IPS-NIHi7 (cell line): Measurements from ENCODE around the gene ETV1.
A peak's percentile ranks its signal among the peaks of the same experiment; 100 is the strongest.

Source experiments
- DNase-seq: peaks from one replicate; pipeline ENCODE4 v3.0.0; 2012; ENCODE audit warnings: mixed read lengths; ENCODE audit errors: extremely low spot score

ETV1 gene

DNA sequence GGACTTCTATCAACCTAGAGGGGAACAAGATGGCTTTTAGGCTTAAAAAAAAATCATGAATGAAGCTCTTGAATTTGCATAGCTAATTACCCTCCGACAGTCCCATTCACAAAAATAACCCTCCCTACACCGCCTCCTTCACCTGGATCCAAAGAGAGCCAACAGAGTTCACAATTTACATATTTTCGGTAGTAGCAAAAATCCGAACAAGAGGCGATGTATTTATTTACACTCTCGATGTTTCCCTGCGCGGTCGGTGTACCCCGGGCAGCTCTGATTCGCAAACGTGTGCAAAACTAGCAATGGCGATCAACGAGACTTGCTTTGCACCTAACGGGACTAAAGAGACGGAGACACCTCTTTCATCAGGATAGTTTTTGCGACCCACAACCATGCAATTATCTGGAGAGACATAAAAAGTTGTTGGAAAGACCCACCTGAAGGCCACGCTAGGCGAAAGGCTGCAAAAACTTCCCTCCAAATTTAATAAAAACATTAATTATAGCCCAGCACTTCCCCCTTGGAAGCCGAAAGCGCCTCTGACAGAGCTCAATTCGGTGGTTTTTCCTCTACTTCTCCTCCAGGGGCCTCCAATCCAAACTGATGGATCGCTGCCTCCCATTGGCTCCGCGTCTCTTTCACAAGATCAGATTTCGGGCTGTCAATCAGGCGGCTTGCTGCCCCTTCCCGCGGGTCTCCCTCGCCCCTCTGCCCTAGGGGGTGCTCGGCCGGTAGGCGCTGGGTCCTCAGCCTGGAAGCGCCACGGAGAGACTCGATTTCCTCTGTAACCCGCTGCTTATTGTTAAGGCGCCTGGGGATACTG is at the start of gene ETV1:
TSS of gene ETV1 (minus strand) at position 541 of the 823 bp plus-strand sequence. CDS start 614 bp downstream, outside the sequence.
- DNase-seq = peak; percentile 81

DNA sequence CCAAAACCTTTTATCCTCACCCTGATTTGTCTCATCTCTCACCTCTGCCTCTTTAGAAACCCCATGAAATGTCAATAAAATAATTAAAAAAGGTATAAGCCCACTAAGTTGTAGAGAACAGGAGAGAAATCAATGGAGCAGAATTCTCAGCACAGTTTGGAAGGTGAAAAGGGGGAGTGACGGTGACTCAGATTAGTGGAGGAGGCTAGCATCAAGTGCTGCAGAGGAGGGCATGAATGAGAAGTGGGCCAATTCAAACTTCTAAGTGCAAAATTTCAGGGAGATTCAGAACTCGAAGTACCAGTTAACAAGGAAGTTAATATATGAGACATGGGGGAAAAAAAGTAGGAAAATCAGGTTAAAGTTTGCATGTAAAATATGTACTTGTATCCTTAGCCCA is 34.9 kb upstream of the ETV1 start:
- peak; percentile 10 for DNase-seq

DNA sequence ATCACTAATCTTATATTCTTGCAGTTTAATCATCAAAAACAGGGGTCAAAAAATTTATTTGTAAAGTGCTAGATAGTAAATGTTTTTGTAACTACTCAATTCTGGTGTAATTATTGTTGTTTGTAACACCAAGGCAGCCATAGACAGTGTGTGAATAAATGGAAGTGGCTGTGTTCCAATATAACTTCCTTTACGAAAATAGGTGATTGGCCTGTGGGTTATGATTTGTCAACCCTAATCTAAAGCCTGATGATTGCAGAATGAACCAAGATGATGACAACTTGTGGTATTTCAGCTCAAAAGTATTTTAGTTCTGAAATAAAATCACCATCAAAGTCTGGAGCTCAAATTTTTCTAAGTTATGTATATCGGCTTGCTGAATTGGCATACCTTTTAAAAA is 34.4 kb upstream of the ETV1 start:
- no peak for DNase-seq

DNA sequence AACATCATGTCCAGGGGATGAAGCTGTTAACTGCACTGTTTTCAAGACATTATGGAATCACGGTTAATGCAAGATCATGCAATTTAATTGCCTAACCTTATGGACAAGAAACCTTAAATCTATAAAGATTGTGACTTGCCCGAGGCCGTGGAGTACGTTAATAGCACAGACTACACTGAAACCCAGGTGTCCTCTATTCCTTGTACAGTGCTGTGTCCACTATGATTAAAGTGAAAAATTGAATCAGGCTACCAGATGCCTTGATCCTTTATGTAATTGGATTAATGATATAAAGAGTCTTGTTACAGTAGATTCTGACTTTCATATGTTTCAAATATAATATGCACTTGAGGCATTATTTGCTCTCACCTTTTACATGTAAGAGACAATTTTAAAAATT is 33.9 kb upstream of the ETV1 start:
- no peak for DNase-seq

DNA sequence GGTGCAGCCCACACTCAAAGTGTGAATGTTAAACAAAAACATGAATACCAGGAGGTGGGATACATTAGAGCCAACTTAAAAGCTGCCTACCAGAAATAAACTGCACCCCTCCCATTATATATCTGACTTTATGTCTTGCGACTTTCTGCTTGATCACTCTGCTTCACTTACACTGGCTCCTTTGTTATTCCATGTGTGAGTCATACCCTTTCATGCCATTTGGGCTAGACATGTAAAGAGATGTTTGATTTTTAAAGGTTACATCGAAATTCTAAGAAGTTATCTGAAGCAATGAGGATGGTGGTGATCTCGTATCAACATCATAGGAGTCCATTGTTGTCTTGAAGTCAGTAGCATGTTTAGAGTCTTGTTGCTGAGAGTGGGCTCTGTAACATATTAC is 31.6 kb upstream of the ETV1 start:
- no peak for DNase-seq

DNA sequence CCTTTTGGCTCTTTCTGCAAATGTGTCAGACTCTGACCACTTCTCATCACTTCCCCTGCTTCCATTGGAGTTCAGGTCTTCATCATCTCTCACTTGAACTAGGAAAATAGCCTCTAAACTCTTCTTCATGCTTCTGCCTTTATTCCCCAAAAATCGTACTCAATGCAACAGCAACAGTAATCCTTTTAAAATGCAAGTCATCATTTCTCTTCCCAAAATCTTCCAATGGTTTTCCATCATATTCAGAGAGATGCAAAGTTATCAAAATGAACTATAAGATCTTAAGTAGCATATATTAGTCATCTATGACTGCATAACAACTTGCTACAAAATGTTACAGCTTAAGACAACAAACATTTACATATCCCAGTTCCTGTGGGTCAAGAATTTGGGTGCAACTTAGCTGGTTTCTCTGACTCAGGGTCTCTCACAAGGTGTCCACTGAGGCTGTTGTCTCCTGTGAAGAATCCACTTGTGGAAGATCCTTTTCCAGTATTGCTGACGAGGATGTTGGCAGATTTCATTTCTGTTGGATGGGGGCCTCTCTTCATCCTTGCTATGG is 31.0 kb upstream of the ETV1 start:
- DNase-seq = no peak

DNA sequence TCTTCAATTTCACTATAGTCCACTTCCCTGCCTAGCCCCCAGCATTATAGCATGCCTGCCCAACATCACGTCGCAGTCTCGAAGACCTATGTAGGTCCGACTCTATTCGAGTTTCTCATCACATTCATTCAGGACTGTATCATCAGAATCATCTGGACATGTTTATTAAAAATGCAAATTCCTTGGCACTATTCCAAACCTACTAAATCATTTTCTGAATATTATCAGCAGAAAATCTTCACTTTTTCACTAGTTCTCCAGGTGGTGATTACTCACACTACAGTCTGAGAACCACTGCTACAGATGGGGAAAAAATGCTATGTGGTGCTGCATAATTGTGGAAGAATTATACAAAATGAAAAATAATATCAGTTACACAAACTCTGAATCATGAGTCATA is 29.3 kb upstream of the ETV1 start:
- DNase-seq = no peak

DNA sequence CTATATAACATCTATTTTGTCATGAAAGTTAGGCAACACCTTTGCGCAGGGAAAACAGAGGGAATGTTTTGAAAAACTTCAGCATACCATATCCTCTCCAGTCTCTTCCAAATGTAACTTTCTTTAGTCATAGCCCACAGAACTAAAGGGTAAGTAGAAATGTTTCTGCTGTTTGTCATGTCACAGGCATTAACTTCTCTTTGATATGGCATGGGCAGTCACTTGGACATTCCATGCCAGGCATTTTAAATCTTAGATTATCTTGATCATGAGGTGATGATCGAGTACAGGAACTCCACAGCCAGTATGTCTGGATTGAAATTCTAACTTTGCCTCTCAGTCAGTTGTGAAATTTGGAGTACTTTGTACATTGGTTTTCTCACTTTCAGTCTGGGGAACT is 27.5 kb upstream of the ETV1 start:
- no peak for DNase-seq

DNA sequence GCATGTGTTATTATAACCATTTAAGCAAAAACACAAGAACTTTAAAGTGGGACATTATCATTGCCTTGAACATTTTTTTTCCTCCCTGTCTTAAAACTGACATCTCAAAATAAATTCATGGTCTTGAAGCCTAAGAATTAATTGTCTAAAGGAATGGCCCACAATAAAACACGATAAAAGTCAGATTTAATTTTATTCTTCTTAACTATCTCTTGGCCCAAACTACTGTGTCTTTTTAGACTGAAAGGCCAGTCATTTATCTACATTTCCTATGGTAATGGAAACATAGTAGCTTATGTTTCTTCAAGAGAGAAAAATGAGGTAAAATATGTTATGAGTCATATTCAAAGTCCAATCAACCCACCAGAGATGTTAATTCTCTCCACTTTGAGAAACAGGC is 24.4 kb upstream of the ETV1 start:
- no peak for DNase-seq

DNA sequence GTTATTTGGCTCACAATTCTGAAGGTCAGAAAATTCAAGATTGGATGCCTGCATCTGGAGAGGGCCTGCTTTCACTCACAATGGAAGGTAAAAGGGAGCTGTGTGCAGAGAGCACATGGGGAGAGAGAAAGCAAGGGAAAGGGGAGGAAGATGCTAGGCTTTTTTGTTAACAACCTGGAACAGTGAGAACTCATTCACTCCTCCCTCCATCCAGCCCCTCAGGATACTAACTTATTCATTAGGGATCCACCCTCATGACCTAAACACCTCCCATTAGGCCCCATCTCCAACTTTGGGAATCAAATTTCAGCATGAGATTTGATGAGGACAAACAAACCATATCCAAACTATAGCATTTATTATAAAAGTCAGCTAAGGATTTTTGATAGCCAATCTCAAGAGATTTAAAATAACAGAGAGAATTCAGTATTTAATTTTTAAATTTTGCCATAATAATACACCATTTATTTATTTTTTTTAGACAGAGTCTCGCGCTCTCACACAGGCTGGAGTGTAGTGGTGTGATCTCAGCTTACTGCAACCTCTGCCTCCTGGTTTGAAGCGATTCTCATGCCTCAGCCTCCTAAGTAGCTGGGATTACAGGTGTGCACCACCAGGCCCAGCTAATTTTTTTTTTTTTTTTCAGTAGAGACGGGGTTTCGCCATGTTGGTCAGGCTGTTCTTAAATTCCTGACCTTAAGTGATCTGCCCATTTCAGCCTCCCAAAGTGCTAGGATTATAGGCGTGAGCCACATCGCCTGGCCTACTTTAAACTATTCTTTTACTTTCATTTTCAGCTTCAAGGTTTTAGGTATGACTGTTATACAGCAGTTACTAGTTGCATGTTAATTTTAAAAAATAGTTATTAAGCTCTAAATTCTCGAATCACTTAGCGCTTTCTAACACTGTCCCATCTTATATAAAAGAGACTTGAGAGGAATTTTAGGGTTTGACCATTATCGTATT is 20.3 kb upstream of the ETV1 start:
- DNase-seq = no peak

DNA sequence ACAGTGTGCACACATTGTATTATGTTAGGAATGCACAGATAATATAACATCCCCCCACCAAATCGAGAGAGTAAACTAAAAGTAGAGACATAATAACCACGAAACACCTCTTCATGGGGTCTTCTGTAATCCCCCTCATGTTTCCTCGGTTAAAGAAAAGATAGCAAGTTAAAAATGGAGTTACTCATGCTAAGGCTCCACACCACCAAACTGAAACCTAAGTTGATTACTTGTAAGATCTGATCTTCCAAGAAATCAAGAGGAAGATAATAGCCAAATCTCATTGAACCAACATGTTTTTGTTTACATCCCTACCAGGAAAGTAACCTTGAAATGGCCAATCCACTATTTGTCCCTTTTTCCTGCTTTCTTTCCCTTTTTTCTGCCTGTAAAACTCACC is 11.7 kb upstream of the ETV1 start:
- no peak for DNase-seq

DNA sequence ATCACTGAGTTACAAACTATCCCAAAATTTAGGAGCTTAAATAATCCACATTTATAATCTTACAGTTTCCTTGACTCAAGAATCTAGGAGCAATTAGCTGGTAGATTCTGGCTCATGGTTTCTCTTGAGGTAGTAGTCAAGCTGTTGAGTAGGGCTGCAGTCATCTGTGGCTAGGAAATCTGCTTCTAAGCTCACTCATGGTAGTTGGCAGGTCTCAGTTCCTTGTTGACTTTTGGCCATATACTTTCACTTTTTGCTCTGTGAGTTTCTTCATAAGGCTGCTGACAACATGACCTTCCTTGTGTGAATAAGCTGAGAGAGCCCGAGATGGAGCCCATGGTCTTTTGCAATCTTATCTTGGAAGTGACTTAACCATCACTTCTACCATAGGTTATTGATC is 10.8 kb upstream of the ETV1 start:
- no peak for DNase-seq

DNA sequence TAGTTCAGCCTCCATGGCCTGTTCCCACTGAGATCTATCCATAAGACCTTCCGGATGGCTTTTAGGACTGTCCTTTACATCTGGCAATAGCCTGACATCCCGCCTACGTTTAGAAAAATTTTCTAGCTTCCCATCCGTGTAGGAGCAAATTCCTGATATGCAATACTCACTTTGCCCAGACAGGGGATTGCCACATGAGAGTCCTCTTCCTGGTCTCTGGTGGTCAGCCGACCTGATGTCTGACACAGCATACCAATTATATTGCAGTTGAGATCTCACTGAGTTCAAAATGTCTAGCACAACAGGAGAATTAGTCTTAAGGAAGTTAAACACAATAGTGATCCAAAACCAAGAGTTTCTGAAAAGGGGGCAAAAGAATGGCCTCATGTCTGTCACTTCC is 9.4 kb upstream of the ETV1 start:
- no peak for DNase-seq

DNA sequence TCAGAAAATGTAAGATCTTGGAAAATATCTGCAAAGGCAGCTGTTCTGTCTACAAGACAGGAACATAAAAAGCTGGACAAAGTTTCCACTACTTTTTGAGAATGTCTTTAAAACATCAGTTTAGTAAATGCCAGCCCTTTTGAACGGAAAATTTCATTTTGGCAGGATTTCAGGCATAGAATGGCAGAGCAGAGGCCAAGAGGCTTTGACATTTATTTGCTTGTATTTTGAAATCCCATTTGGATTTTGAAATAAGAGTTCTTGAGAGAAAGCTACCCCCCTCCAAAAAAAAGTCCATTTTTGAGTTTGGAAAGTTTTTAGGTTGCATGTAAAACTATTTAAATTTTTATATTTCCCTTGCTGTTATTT is 3.1 kb upstream of the ETV1 start:
- DNase-seq = no peak

DNA sequence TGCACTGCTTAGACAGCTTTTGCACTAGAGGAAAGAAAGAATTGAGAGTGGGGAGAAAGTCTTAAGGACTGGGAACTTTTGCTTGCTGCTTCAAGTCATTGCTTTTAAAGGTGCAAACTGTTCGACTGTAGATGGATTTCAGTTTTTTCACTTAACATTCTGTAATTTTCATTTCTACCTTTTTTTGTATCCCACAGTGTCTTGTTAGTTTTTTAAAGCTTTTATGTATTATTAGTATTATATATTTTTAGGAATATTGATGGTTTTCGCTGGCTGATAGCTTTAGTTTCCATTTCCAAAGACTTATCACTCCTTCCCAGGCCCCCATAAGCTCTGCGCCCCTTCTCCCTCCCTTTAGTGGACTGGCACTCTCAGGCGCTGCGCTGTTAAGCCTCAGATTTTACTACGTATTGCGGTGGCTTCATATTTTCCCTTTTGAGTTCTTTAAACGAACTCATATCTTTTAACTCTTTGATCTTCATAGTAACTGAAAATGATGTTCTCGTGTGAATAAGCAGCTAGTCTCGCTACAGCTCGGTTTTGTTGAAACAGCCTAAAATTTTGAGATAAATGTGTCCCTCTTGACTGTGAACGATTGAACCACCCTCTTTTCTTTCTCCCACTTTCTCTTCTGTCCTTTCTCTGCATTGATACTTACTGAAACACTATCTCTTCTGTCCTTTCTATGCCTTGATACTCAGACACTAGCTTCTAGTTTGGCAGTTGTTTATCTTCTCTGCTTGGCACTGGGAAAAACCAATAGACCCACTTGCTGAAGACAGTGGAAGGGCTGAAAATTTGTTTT is 2.5 kb upstream of the ETV1 start:
- no peak for DNase-seq

DNA sequence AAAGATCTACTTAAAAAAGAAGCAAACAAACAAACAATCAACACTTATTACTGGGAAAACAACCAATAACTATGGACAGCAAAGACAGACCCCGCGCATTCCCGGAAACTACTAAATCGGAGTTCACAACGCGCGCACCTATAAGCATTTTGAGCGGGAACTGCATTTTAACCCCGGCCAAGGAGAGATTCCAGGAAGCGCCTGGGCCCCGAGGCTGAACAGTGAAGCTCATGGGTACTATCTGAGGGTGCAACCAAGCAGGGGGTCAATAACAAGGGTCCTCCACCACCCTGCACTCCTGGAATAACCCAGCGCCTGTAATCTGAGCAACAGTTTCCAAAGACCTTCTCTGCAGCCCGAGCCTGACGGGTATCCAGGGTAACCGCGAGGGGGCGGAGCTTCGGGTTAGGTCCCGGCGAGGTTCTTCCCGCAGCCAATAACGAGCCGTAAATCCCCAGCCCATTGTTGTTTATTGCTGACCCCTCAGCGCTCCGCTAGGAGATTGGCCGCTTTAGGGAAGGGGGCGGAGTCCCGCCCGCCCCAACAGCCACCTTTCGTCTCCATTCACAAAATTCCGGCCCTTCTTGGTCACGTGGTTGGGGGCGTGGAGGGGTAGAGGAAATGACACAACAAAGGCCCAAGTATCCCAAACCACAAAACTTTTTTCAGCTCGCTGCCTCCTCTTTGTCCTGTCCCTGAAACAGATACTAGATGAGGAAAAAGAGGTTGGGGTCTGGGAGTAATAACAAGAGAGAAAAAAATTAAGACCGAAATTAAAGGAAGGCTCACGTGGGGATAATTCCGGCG is 1.7 kb upstream of the ETV1 start:
- DNase-seq = peak; percentile 92

DNA sequence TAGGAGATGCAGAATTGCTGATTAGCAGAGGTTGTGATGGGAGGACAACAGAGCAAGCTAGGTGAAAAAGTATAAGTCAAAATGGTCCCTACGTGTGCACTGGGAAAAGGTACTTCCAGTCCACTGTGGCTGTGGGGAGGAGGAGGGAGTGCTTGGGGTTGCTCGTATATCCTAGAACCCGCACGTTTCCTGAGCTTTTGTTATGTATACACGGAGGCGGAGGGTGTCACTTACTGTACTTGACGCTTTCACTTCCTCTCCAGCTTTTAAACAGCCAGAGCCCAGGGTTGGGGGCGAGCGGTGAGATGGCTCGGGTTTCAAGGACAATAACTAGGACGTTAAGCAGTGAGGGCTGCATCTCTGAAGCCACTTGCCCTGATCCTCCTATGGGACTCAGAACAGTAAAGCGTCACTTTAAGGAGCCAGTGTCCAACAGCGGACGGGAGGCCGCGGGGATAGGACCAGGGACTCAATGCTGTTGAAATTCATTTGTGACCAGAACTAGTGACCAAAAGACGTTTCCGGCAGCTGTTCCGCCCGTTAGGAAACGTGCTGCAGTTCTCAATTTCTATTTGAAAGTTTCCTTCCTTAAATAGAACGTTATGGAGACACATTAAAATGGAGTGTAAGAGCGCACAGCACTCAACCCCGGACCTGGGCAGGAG is 985 bp upstream of the ETV1 start:
- DNase-seq = peak; percentile 43

DNA sequence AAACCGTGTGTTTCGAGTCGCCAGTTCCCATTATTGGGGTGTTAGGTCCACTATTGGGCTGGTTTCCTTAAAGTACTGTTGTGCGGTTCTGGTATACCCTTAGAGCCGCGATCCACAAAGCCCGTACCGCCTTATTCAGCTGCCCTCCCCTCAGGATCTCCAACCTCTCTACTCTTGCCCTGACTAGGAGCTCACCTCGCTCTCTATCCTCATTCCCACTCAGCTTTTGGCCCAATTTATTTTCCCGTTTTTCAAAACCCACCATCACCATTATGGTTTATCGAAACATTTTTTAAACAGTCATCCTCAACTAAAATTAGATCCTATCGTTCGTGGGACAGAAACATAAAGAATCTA is 461 bp upstream of the ETV1 start:
- DNase-seq = peak; percentile 8

DNA sequence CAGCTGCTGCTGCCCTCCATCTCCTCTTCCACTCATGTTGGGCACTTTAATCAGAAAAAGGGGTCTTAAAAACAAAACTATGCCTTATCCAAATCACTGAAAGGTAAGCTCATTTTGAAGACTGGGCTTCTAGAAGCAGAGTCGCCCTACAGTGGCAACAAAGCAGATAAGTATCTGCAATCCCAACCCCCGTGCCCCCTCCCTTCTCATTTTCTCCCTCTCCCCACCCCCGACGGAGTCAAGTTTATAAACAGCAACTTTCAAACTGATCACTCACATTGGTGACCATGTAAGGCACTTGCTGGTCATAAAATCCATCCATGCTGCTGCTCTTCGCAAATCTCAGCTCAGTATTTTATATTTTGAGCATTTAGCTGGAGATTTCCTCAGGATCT is 738 bp downstream of the ETV1 start:
- DNase-seq = peak; percentile 25

DNA sequence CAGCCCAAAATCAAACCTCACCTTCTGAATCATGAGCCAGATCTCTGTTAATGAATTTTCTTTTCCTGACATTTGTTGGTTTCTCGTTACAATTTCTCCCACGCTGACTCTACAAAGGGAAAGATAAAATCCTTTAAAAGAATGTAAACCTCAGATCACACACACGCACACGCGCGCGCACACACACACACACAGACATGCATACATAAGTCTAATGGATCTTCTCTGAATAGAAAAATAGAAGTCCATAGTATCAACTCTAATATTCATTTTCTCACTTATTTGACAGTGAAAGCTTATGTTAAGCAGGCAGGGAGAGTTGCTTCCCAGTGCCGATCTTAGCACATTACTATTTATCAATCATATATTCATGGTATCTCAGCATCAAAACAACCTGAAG is 1.4 kb downstream of the ETV1 start:
- no peak for DNase-seq
